ENCODE measurements around the gene CNEP1R1. TPM values are rescaled to one million over a fixed set of nuclear protein-coding genes. Genes with fewer than 3 reads are reported as not detected.

Gene CNEP1R1
- polyA plus RNA-seq, 2 of the 4 experiments (the other 2 are of a cell fraction) = 20.7 to 32.0 TPM

DNA sequence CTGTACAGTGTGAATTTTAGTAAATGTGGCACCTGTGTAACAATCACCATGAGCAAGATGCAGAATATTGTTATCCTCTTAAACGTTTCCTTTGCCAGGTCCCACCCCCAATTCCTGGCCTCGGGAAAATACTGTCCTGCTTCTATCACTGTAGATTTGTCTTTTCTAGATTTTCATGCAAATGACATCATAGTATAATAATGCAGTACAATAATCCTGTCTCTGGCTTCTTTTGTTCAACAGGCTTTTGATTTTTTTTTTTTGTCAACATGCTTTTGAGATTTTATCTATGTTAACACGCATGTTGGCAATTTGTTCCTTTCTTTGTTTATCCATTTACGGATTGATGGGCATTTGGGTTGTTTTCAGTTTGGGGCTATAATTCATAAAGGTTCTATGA, 20.4 kb downstream of the CNEP1R1 start:
- WGBS (ENCODE audit: missing lambda C conversion rate) = 41% methylated on average over 4 of the region's 4 CpGs
- Histone ChIP-seq H3K27ac (no peak overlapping the region), H3K9me3 (no peaks in the 10 kb centered on the region), H3K4me3 (no peak overlapping the region), H3K4me2 (no peak overlapping the region), H3K4me1 (no peaks in the 10 kb centered on the region)
- no peak for DNase-seq (ENCODE audit: low read depth in 1 of 2, low spot score in 1 of 2)
- ChIA-PET CTCF (no interaction called here), POLR2A (no interaction called here)
- TF ChIP-seq RARB (CRISPR knock-in tag; IDR thresholded peaks at IDR 0.05) (no peak), RCOR1 (IDR thresholded peaks at IDR 0.05; ENCODE audit: low read depth, low read length) (no peak), HEYL (CRISPR knock-in tag; IDR thresholded peaks at IDR 0.05) (no peak), RAD21 (conservative IDR thresholded peaks at IDR 0.05 in 1 of 2, IDR thresholded peaks at IDR 0.05 in 1 of 2) (no peak), SREBF2 (IDR thresholded peaks at IDR 0.05) (no peak), ZNF302 (CRISPR knock-in tag; IDR thresholded peaks at IDR 0.05) (no peak), HOXB13 (CRISPR knock-in tag; IDR thresholded peaks at IDR 0.05; ENCODE audit: low read depth) (no peak)
- TF ChIP-seq, protein P1, sequence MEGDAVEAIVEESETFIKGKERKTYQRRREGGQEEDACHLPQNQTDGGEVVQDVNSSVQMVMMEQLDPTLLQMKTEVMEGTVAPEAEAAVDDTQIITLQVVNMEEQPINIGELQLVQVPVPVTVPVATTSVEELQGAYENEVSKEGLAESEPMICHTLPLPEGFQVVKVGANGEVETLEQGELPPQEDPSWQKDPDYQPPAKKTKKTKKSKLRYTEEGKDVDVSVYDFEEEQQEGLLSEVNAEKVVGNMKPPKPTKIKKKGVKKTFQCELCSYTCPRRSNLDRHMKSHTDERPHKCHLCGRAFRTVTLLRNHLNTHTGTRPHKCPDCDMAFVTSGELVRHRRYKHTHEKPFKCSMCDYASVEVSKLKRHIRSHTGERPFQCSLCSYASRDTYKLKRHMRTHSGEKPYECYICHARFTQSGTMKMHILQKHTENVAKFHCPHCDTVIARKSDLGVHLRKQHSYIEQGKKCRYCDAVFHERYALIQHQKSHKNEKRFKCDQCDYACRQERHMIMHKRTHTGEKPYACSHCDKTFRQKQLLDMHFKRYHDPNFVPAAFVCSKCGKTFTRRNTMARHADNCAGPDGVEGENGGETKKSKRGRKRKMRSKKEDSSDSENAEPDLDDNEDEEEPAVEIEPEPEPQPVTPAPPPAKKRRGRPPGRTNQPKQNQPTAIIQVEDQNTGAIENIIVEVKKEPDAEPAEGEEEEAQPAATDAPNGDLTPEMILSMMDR (IDR thresholded peaks at IDR 0.05) = no peak
- TF ChIP-seq, protein P2, sequence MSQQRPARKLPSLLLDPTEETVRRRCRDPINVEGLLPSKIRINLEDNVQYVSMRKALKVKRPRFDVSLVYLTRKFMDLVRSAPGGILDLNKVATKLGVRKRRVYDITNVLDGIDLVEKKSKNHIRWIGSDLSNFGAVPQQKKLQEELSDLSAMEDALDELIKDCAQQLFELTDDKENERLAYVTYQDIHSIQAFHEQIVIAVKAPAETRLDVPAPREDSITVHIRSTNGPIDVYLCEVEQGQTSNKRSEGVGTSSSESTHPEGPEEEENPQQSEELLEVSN (IDR thresholded peaks at IDR 0.05; ENCODE audit: borderline replicate concordance, low read depth) = no peak
- ATAC-seq = no peak
- FAIRE-seq = no peak

DNA sequence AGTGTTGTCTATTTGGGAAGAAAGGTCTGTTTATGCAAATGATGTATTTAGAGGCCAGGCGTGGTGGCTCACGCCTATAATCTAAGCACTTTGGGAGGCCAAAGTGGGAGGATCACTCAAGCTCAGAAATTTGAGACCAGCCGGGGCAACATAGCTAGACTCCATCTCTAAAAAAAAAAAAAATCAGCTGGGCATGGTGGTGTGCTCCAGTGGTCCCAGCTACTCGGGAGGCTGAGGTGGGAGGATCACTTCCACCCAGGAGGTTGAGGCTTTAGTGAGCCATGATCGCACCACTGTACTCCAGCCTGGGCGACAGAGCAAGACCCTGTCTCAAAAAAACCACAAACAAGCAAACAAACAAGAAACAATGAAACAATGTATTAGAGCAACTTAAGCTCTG, 21.8 kb downstream of the CNEP1R1 start:
- TF ChIP-seq NPAS2 (CRISPR knock-in tag; IDR thresholded peaks at IDR 0.05; ENCODE audit: borderline replicate concordance) (no peak), KDM5A (IDR thresholded peaks at IDR 0.05) (no peak), ZNF302 (CRISPR knock-in tag; IDR thresholded peaks at IDR 0.05) (no peak), EP300 (IDR thresholded peaks at IDR 0.05) (no peak), HOXB13 (CRISPR knock-in tag; IDR thresholded peaks at IDR 0.05; ENCODE audit: low read depth) (no peak), MAZ (IDR thresholded peaks at IDR 0.05; ENCODE audit: borderline replicate concordance, low read depth, low read length) (no peak), JUNB (IDR thresholded peaks at IDR 0.05) (no peak), FOSB (CRISPR knock-in tag; IDR thresholded peaks at IDR 0.05) (no peak), KDM1A (IDR thresholded peaks at IDR 0.05; ENCODE audit: low read depth) (no peak), EHMT2 (IDR thresholded peaks at IDR 0.05; ENCODE audit: low read depth) (no peak), TP53 (CRISPR knock-in tag; IDR thresholded peaks at IDR 0.05) (no peak), PHF8 (IDR thresholded peaks at IDR 0.05; ENCODE audit: borderline replicate concordance, low read depth) (no peak), NR3C1 (IDR thresholded peaks at IDR 0.05) (no peak), MAFK (IDR thresholded peaks at IDR 0.05; ENCODE audit: partially characterized antibody) (no peak), BHLHE40 (IDR thresholded peaks at IDR 0.05; ENCODE audit: low read depth, low read length) (no peak)
- TF ChIP-seq, protein P3, sequence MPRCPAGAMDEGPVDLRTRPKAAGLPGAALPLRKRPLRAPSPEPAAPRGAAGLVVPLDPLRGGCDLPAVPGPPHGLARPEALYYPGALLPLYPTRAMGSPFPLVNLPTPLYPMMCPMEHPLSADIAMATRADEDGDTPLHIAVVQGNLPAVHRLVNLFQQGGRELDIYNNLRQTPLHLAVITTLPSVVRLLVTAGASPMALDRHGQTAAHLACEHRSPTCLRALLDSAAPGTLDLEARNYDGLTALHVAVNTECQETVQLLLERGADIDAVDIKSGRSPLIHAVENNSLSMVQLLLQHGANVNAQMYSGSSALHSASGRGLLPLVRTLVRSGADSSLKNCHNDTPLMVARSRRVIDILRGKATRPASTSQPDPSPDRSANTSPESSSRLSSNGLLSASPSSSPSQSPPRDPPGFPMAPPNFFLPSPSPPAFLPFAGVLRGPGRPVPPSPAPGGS (IDR thresholded peaks at IDR 0.05) = no peak
- TF ChIP-seq, protein P2 (IDR thresholded peaks at IDR 0.05; ENCODE audit: borderline replicate concordance, low read depth) = no peak
- TF ChIP-seq, protein P4, sequence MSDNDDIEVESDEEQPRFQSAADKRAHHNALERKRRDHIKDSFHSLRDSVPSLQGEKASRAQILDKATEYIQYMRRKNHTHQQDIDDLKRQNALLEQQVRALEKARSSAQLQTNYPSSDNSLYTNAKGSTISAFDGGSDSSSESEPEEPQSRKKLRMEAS (IDR thresholded peaks at IDR 0.05) = no peak
- ATAC-seq (no peak), FAIRE-seq (no peak), DNase-seq (ENCODE audit: low read depth in 1 of 2, low spot score in 1 of 2) (no peak)
- Histone ChIP-seq H3K9me3 (no peaks in the 10 kb centered on the region), H3K4me2 (no peak overlapping the region), H3K4me3 (no peak overlapping the region), H3K27ac (no peak overlapping the region), H3K4me1 (no peaks in the 10 kb centered on the region)
- CTCF ChIA-PET = interaction anchor here (0.7 to 1.2 kb wide), 5 partner anchors 8 to 35 kb away, joined by 3 to 4 read pairs (median 3); partner anchors contain the start of gene CNEP1R1
- POLR2A ChIA-PET = no interaction called here
- WGBS (ENCODE audit: missing lambda C conversion rate) = 74% methylated on average over 6 of the region's 6 CpGs
